GM19023 (cell line): ENCODE measurements around the gene SPANXN2.
"Not testable (repeated sequence)": the region's sequence is repeated elsewhere in the genome, so short reads cannot be mapped to it uniquely, and the experiment has no call there.

Experiments used
- ATAC-seq: cut with Tn5 transposase; IDR thresholded peaks from one replicate; pipeline ENCODE4 v1.9.1; 2021; ENCODE audit warnings: mild to moderate bottlenecking, moderate library complexity; ENCODE audit not compliant: unreplicated experiment

The SPANXN2 gene

GRCh38 chrX:143720652-143721051 is at the start of gene SPANXN2:
SPANXN2 (minus strand) TSS chrX:143720752; CDS start chrX:143720668, 84 bp downstream.
- not testable (repeated sequence) for ATAC-seq

DNA sequence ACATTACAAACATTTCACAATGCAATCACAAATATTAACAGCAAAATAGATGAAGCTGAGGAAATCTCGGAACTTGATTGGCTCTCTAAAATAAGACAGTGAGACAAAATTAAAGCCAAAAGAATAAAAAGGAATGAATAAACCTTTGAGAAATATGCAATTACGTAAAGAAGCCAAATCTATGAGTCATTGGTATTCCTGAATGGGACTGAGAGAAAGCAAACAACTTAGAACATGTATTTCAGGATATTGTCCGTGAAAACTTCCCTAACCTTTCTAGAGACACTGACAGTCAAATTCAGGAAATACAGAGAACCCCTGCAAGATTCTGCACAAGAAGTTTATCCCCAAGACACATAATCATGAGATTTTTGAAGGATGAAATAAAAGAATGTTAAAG is 48.4 kb upstream of the SPANXN2 start:
- no peak for ATAC-seq

DNA sequence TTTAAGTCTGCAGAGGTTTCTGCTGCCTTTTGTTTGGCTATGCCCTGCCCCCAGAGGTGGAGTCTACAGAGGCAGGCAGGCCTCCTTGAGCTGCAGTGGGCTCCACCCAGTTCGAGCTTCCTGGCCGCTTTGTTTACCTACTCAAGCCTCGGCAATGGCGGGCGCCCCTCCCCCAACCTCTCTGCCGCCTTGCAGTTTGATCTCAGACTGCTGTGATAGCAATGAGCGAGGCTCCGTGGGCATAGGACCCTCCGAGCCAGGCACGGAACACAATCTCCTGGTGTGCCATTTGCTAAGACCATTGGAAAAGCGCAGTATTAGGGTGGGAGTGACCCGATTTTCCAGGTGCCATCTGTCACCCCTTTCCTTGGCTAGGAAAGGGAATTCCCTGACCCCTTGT is 47.2 kb upstream of the SPANXN2 start:
- ATAC-seq, result not testable (repeated sequence)

DNA sequence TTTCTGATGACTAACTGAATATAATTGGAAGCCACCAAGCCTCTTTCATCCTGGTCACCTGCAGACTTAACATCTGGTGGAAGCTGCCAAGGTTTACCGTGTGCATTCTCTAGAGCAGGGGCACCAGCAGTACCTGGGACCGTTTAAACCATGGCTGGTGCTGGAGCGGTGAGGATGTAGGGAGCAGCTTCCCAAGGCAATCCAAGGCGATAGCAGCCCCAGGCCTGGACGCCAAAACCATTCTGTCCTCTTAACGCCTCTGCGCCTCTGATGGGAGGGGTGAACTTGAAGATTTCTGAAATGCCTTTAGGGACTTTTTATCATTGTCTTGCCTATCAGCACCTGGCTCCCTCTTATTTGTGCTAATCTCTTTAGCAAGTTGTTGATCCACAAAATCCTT is 37.3 kb upstream of the SPANXN2 start:
- no peak for ATAC-seq

- ATAC-seq, result no peak
Observed at GRCh38 chrX:143757375-143757774, 36.8 kb upstream of the SPANXN2 start.

- ATAC-seq, result no peak
Observed at GRCh38 chrX:143754183-143754582, 33.6 kb upstream of the SPANXN2 start.

DNA sequence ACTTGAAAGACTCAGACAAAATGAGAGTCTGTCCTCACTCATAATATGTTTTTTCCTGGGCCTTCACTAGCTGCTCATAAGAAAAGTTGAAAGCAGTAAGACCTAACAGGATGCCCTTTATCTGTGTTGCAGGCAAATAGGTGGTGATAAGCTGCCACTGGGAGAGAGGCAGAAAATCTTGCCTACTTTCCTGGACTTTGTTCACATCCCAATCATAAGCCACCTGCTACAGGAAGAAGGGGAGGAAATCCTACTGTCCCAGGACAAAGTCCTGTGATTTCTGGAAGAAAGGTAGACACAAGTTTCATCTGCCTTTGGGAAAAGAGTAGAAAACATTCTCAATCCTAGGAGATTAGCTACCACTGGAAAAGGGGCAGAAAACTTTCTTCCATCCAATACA is 13.3 kb upstream of the SPANXN2 start:
- ATAC-seq, result no peak

- ATAC-seq, result no peak
Observed at GRCh38 chrX:143726296-143726695, 5.7 kb upstream of the SPANXN2 start.

- no peak for ATAC-seq
Observed at GRCh38 chrX:143701460-143701859, 19.1 kb downstream of the SPANXN2 start.

- ATAC-seq, result no peak
Observed at GRCh38 chrX:143694885-143695284, 25.7 kb downstream of the SPANXN2 start.

DNA sequence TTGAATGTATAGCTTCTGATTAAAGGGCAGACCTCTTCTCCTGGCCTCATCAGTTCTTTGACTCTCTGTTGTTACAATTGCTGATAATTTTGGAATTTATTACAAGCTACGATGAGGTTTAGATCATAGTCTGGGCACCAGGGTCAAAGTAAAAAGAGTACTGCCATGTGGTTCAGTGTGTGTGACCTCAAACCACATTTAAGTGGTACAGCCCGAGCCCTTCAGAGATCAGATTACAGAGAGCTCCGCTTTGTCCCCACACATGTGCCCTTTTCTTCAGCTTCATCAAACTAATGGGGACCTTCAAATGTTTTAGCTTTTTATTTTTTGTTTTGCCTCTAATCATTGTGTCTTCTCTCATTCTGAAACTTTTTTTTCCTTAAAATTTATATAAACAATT is 37.1 kb downstream of the SPANXN2 start:
- ATAC-seq, result no peak

DNA sequence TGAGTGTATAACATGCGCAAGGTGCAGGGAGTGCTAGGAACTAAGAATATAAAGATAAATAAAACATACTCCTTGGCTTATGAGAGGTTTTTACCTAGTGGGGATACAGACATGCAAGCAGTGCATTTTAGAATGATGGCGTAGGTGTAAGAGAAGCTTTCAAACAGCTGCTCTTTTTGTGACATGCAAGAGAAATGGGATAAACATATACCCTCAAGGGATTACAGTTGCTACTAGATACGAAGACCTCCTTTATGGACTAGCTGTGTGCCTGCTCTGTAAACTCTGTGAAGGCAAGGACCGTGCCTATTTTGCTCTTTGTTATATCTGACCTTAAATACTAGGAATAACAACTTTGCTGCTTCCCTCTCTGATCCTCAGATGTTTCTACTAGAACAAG is 45.6 kb downstream of the SPANXN2 start:
- ATAC-seq, result no peak

- ATAC-seq, result no peak
Observed at GRCh38 chrX:143669395-143669794, 51.2 kb downstream of the SPANXN2 start.

GRCh38 chrX:143664302-143664701 is 56.2 kb downstream of the SPANXN2 start:
- ATAC-seq, result no peak

GRCh38 chrX:143663755-143664154 is 56.8 kb downstream of the SPANXN2 start:
- no peak for ATAC-seq
